Measurements from ENCODE around the gene ZBTB21. TPM values are rescaled to one million over a fixed set of nuclear protein-coding genes. Genes with fewer than 3 reads are reported as not detected.

ZBTB21 gene
- total RNA-seq, 2 experiments from 2014 or later = 20.3 to 27.2 TPM

DNA sequence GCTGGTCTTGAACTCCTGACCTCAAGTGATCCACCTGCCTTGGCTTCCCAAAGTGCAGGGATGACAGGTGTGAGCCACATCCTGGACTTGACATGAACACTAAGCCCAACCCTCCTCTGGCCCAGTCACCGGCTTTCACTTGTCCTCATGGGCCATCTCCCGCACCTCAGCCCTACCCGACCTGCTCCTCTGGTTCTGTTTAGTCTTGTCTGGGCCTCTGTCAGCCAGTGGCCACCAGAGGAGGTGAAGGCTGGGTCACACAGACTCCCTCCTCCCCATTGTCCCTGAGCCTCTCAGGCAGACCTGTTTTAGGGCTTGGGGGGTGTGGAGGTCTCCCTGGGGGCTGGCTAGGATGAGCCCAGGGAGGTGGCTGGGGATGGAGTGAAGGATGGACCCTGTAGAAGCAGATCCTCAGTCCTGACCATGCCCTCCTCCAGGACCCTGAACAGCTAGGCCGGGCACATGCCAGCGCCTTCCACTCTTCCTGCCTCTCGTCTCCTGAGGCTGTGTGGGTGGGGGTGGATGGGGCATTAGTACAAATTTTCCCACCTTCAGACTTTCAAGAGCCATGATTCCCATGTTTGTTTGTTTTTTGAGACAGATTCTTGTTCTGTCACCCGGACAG lies 34.8 kb upstream of the ZBTB21 start:
- Mint-ChIP-seq H3K4me3 (no peak overlapping the region), H3K36me3 (no peaks in the 10 kb centered on the region), H3K27ac (no peak overlapping the region), H3K4me1 (no peaks in the 10 kb centered on the region), H3K27me3 (peaks cover 3% of the 10 kb centered on the region), H3K9me3 (no peaks in the 10 kb centered on the region)
- no peak for ATAC-seq (ENCODE audit: low read depth)
- DNase-seq = no peak
- POLR2A ChIA-PET = no interaction called here

- Mint-ChIP-seq H3K27ac (no peak overlapping the region), H3K4me3 (no peak overlapping the region), H3K9me3 (no peaks in the 10 kb centered on the region), H3K4me1 (no peaks in the 10 kb centered on the region), H3K36me3 (no peaks in the 10 kb centered on the region), H3K27me3 (peaks cover 2% of the 10 kb centered on the region)
- ATAC-seq (ENCODE audit: low read depth) (no peak), DNase-seq (no peak)
- POLR2A ChIA-PET = no interaction called here
Observed at GRCh38 chr21:42043961-42044360, 33.8 kb upstream of the ZBTB21 start.

GRCh38 chr21:42043201-42043895 lies 33.2 kb upstream of the ZBTB21 start:
- no peaks in the 10 kb centered on the region for H3K36me3 Mint-ChIP-seq
- no peak overlapping the region for H3K27ac Mint-ChIP-seq
- no peaks in the 10 kb centered on the region for H3K4me1 Mint-ChIP-seq
- no peaks in the 10 kb centered on the region for H3K9me3 Mint-ChIP-seq
- no peak for DNase-seq
- no peak for ATAC-seq (ENCODE audit: low read depth)
- POLR2A ChIA-PET = no interaction called here
- peaks cover 2% of the 10 kb centered on the region for H3K27me3 Mint-ChIP-seq
- no peak overlapping the region for H3K4me3 Mint-ChIP-seq

GRCh38 chr21:42042651-42043050 lies 32.5 kb upstream of the ZBTB21 start:
- no peak overlapping the region for H3K27ac Mint-ChIP-seq
- POLR2A ChIA-PET = no interaction called here
- no peaks in the 10 kb centered on the region for H3K4me1 Mint-ChIP-seq
- DNase-seq (no peak), ATAC-seq (ENCODE audit: low read depth) (no peak)
- no peaks in the 10 kb centered on the region for H3K36me3 Mint-ChIP-seq
- H3K4me3 Mint-ChIP-seq = no peak overlapping the region
- no peaks in the 10 kb centered on the region for H3K9me3 Mint-ChIP-seq
- H3K27me3 Mint-ChIP-seq = peaks cover 2% of the 10 kb centered on the region

- no peak overlapping the region for H3K4me3 Mint-ChIP-seq
Observed at GRCh38 chr21:42041711-42042110, 31.6 kb upstream of the ZBTB21 start.

DNA sequence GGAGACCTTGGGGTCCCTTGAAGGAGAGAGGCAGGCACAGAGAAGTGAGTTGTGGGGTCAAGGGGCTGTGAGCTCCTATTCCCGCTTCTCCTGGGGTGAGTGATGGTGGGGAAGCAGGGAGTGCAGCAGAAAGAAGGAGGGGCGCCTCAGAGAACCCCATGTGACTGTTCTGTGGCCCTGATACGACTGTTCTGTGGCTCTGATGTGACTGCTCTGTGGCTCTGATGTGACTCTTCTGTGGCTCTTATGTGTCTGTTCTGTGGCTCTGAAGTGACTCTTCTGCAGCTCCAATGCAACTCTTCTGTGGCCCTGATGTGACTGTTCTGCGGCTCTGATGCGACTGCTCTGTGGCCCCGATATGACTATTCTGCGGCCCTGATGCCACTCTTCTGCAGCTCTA lies 31.1 kb upstream of the ZBTB21 start:
- Mint-ChIP-seq H3K4me3 (no peak overlapping the region), H3K27me3 (peaks cover 2% of the 10 kb centered on the region), H3K4me1 (peaks cover 2% of the 10 kb centered on the region), H3K36me3 (no peaks in the 10 kb centered on the region), H3K9me3 (peaks cover 3% of the 10 kb centered on the region), H3K27ac (no peak overlapping the region)
- DNase-seq (no peak), ATAC-seq (ENCODE audit: low read depth) (no peak)
- POLR2A ChIA-PET = interaction anchor here (0.5 kb wide), 1 partner anchor 97 kb away, joined by 4 read pairs; no protein-coding TSS in a partner anchor

More at GRCh38 chr21:42041711-42042110, 31.6 kb upstream of the ZBTB21 start:
- peaks cover 3% of the 10 kb centered on the region for H3K9me3 Mint-ChIP-seq
- POLR2A ChIA-PET = no interaction called here
- DNase-seq (no peak), ATAC-seq (ENCODE audit: low read depth) (no peak)
- H3K4me1 Mint-ChIP-seq = peaks cover 2% of the 10 kb centered on the region
- no peaks in the 10 kb centered on the region for H3K36me3 Mint-ChIP-seq
- no peak overlapping the region for H3K27ac Mint-ChIP-seq
- peaks cover 2% of the 10 kb centered on the region for H3K27me3 Mint-ChIP-seq

- no peak overlapping the region for H3K27ac Mint-ChIP-seq
- POLR2A ChIA-PET = interaction anchor here (0.5 kb wide), 1 partner anchor 97 kb away, joined by 4 read pairs; no protein-coding TSS in a partner anchor
- ATAC-seq (ENCODE audit: low read depth) (no peak), DNase-seq (no peak)
- peaks cover 2% of the 10 kb centered on the region for H3K27me3 Mint-ChIP-seq
- no peaks in the 10 kb centered on the region for H3K36me3 Mint-ChIP-seq
- peaks cover 3% of the 10 kb centered on the region for H3K9me3 Mint-ChIP-seq
- no peak overlapping the region for H3K4me3 Mint-ChIP-seq
- peaks cover 2% of the 10 kb centered on the region for H3K4me1 Mint-ChIP-seq
Observed at GRCh38 chr21:42040411-42041180, 30.4 kb upstream of the ZBTB21 start.

GRCh38 chr21:42039911-42040351 lies 29.8 kb upstream of the ZBTB21 start:
- Mint-ChIP-seq H3K9me3 (peaks cover 3% of the 10 kb centered on the region), H3K4me1 (peaks cover 2% of the 10 kb centered on the region), H3K4me3 (no peak overlapping the region), H3K27ac (no peak overlapping the region), H3K36me3 (no peaks in the 10 kb centered on the region), H3K27me3 (peaks cover 2% of the 10 kb centered on the region)
- POLR2A ChIA-PET = no interaction called here
- ATAC-seq (ENCODE audit: low read depth) (no peak), DNase-seq (no peak)

DNA sequence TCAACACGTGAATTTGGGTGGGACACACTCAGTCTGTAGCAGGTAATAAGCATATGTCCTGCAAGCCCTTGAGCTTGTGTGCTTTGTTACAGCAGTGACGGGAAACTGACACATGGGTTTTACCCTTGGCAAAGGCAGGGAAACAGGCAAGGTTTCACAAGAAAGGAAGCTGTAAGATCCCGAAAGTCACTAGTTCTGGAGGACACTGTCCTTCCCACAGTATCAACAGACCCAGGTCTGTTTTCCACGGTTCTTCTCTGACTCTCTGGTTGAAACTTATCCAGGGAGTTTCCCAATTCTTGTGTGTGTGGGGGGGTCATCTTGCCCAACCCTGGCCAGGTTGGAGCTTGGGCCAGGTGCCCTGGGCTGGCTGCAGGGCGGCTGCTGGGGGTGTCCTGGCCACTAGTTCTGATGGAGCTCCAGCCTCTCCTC lies 29.3 kb upstream of the ZBTB21 start:
- no peak overlapping the region for H3K27ac Mint-ChIP-seq
- H3K4me3 Mint-ChIP-seq = no peak overlapping the region
- ATAC-seq (ENCODE audit: low read depth) (no peak), DNase-seq (no peak)
- H3K9me3 Mint-ChIP-seq = peaks cover 3% of the 10 kb centered on the region
- H3K36me3 Mint-ChIP-seq = no peaks in the 10 kb centered on the region
- POLR2A ChIA-PET = no interaction called here
- H3K27me3 Mint-ChIP-seq = peaks cover 2% of the 10 kb centered on the region
- peaks cover 2% of the 10 kb centered on the region for H3K4me1 Mint-ChIP-seq

- peaks cover 2% of the 10 kb centered on the region for H3K27me3 Mint-ChIP-seq
- H3K27ac Mint-ChIP-seq = no peak overlapping the region
- POLR2A ChIA-PET = no interaction called here
- peaks cover 3% of the 10 kb centered on the region for H3K9me3 Mint-ChIP-seq
- ATAC-seq (ENCODE audit: low read depth) (no peak), DNase-seq (no peak)
- H3K36me3 Mint-ChIP-seq = no peaks in the 10 kb centered on the region
- peaks cover 2% of the 10 kb centered on the region for H3K4me1 Mint-ChIP-seq
- H3K4me3 Mint-ChIP-seq = no peak overlapping the region
Observed at GRCh38 chr21:42038826-42039425, 28.8 kb upstream of the ZBTB21 start.

DNA sequence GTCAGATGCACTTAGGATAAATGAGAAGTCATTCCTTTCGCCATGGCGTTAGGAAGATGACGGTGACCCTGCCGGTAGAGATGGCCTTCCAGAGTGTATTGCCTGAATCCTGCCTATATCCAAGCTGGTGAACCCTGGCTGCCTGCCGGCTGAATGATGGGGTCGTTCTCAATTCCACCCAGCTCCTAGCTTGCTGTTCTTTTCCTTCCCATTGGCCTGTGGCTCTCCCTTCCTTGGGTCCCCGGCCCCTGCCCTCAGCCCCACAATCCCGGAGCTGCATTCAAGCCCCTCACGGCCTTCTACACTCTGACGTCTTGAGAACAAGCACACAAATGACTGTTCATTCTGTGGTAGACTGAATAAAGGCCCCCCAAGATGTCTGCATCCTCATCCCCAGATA lies 28.2 kb upstream of the ZBTB21 start:
- Mint-ChIP-seq H3K9me3 (peaks cover 3% of the 10 kb centered on the region), H3K4me3 (no peak overlapping the region), H3K4me1 (peaks cover 2% of the 10 kb centered on the region), H3K36me3 (no peaks in the 10 kb centered on the region), H3K27me3 (peaks cover 2% of the 10 kb centered on the region), H3K27ac (no peak overlapping the region)
- POLR2A ChIA-PET = no interaction called here
- DNase-seq = no peak
- no peak for ATAC-seq (ENCODE audit: low read depth)

- no peaks in the 10 kb centered on the region for H3K36me3 Mint-ChIP-seq
- peaks cover 2% of the 10 kb centered on the region for H3K4me1 Mint-ChIP-seq
- POLR2A ChIA-PET = no interaction called here
- no peak overlapping the region for H3K4me3 Mint-ChIP-seq
- DNase-seq = no peak
- ATAC-seq (ENCODE audit: low read depth) = no peak
- H3K27ac Mint-ChIP-seq = no peak overlapping the region
- H3K27me3 Mint-ChIP-seq = peaks cover 2% of the 10 kb centered on the region
- peaks cover 3% of the 10 kb centered on the region for H3K9me3 Mint-ChIP-seq
Observed at GRCh38 chr21:42037943-42038342, 27.8 kb upstream of the ZBTB21 start.

- no peaks in the 10 kb centered on the region for H3K36me3 Mint-ChIP-seq
- DNase-seq (no peak), ATAC-seq (ENCODE audit: low read depth) (no peak)
- H3K9me3 Mint-ChIP-seq = peaks cover 3% of the 10 kb centered on the region
- H3K4me1 Mint-ChIP-seq = peaks cover 2% of the 10 kb centered on the region
- POLR2A ChIA-PET = no interaction called here
- no peak overlapping the region for H3K4me3 Mint-ChIP-seq
- no peak overlapping the region for H3K27ac Mint-ChIP-seq
- H3K27me3 Mint-ChIP-seq = peaks cover 2% of the 10 kb centered on the region
Observed at GRCh38 chr21:42037516-42037915, 27.4 kb upstream of the ZBTB21 start.

All from activated naive CD8-positive, alpha-beta T cell treated with anti-CD3 and anti-CD28 coated beads, Interleukin-2, amount 10 ng/mL, durations not matched to agents 7 days and 5 days (primary cell).